ENCODE results near the gene PIGO. TPM values are rescaled to one million over a fixed set of nuclear protein-coding genes. Genes with fewer than 3 reads are reported as not detected.

The PIGO gene
- 8.5 TPM for total RNA-seq
- long read RNA-seq, transcript PIGO-202 (12 exons, 2,464 nt) = major isoform, 6 of 9 reads
- long read RNA-seq, partial matches to known transcripts = 1 of 9 reads
- long read RNA-seq, other reads (novel, unspliced or antisense) = 2 of 9 reads

- peak; percentile 93 for ATAC-seq
- peak; percentile 96 for DNase-seq (ENCODE audit: missing footprints)
- intact Hi-C loops (cut with DNase I) = loop anchor here (1.0 to 5.0 kb wide), 3 partner anchors 16 to 199 kb away; partner anchors contain the start of gene VCP
Observed at GRCh38 chr9:35096035-35096849, at the start of gene PIGO. PIGO (minus strand) TSS chr9:35096591; CDS start chr9:35095565, 1,026 bp downstream.

- intact Hi-C loops (cut with DNase I) = no loop called here
- ATAC-seq (no peak), DNase-seq (ENCODE audit: missing footprints) (no peak)
Observed at GRCh38 chr9:35142037-35142436, 45.6 kb upstream of the PIGO start.

GRCh38 chr9:35140093-35140492 is 43.7 kb upstream of the PIGO start:
- intact Hi-C loops (cut with DNase I) = no loop called here
- ATAC-seq (no peak), DNase-seq (ENCODE audit: missing footprints) (no peak)

GRCh38 chr9:35136866-35137265 is 40.5 kb upstream of the PIGO start:
- no peak for ATAC-seq
- intact Hi-C loops (cut with DNase I) = no loop called here
- no peak for DNase-seq (ENCODE audit: missing footprints)

- no peak for DNase-seq (ENCODE audit: missing footprints)
- intact Hi-C loops (cut with DNase I) = no loop called here
Observed at GRCh38 chr9:35135988-35136387, 39.6 kb upstream of the PIGO start.

GRCh38 chr9:35134920-35135319 is 38.5 kb upstream of the PIGO start:
- DNase-seq (ENCODE audit: missing footprints) = no peak
- intact Hi-C loops (cut with DNase I) = no loop called here
- no peak for ATAC-seq

More at GRCh38 chr9:35135988-35136387, 39.6 kb upstream of the PIGO start:
- ATAC-seq = no peak

GRCh38 chr9:35116898-35117551 is 20.6 kb upstream of the PIGO start:
- intact Hi-C loops (cut with DNase I) = loop anchor here (1.0 to 10.0 kb wide), 4 partner anchors 45 to 438 kb away; partner anchors contain the start of gene UNC13B
- ATAC-seq = peak; percentile 83

GRCh38 chr9:35116539-35116897 is 20.1 kb upstream of the PIGO start:
- intact Hi-C loops (cut with DNase I) = loop anchor here (1.0 to 10.0 kb wide), 4 partner anchors 46 to 438 kb away; partner anchors contain the start of gene UNC13B
- no peak for DNase-seq (ENCODE audit: missing footprints)
- ATAC-seq = peak; percentile 3

More at GRCh38 chr9:35116898-35117551, 20.6 kb upstream of the PIGO start:
- DNase-seq (ENCODE audit: missing footprints) = peak; percentile 94

- DNase-seq (ENCODE audit: missing footprints) (peak; percentile 99), ATAC-seq (peak; percentile 72)
- intact Hi-C loops (cut with DNase I) = loop anchor here (1.0 to 10.0 kb wide), 4 partner anchors 46 to 439 kb away; partner anchors contain the start of gene UNC13B
Observed at GRCh38 chr9:35115680-35116538, 19.5 kb upstream of the PIGO start, which contains the start of gene ATOSB. ATOSB (minus strand) TSS chr9:35115862; CDS start chr9:35108274, 7,588 bp downstream.

GRCh38 chr9:35114840-35115628 is 18.6 kb upstream of the PIGO start:
- DNase-seq (ENCODE audit: missing footprints) = peak; percentile 86
- intact Hi-C loops (cut with DNase I) = loop anchor here (5.0 to 10.0 kb wide), 3 partner anchors 47 to 487 kb away; partner anchors contain the start of gene UNC13B
- no peak for ATAC-seq

- ATAC-seq (peak; percentile 40), DNase-seq (ENCODE audit: missing footprints) (peak; percentile 93)
- intact Hi-C loops (cut with DNase I) = loop anchor here (5.0 to 10.0 kb wide), 2 partner anchors 441 to 488 kb away; no protein-coding TSS in a partner anchor
Observed at GRCh38 chr9:35114113-35114839, 17.9 kb upstream of the PIGO start.

- DNase-seq (ENCODE audit: missing footprints) (no peak), ATAC-seq (no peak)
- intact Hi-C loops (cut with DNase I) = loop anchor here (5.0 to 10.0 kb wide), 2 partner anchors 442 to 490 kb away; no protein-coding TSS in a partner anchor
Observed at GRCh38 chr9:35112257-35113020, 16.0 kb upstream of the PIGO start.

GRCh38 chr9:35111001-35111933 is 14.9 kb upstream of the PIGO start:
- intact Hi-C loops (cut with DNase I) = loop anchor here (5.0 to 10.0 kb wide), 2 partner anchors 444 to 491 kb away; no protein-coding TSS in a partner anchor
- DNase-seq (ENCODE audit: missing footprints) (peak; percentile 99), ATAC-seq (peak; percentile 87)

GRCh38 chr9:35110327-35110761 is 14.0 kb upstream of the PIGO start:
- intact Hi-C loops (cut with DNase I) = loop anchor here (5.0 to 10.0 kb wide), 2 partner anchors 444 to 492 kb away; no protein-coding TSS in a partner anchor
- DNase-seq (ENCODE audit: missing footprints) (no peak), ATAC-seq (no peak)

All from Right ventricle myocardium inferior (tissue), 1 donor.